Fibroblast of lung (primary cell): ENCODE results near the gene RRM1. TPM values are rescaled to one million over a fixed set of nuclear protein-coding genes. Genes with fewer than 3 reads are reported as not detected.

Experiments
- DNase-seq, 2 donors: peaks; one replicate each; pipeline versions ENCODE4 v3.0.0 to v3.0.0-alpha.2; 2010; ENCODE audit warnings: low read depth in 2 of 2
- H2AFZ ChIP-seq: 2 replicates; pipeline ENCODE4 v1.5.1; 2012; ENCODE audit warnings: low read length, control low read depth, inconsistent platforms
- H3K27ac ChIP-seq: 2 replicates; pipeline ENCODE4 v1.5.1; 2011; ENCODE audit warnings: low read length, control low read depth; ENCODE audit not compliant: insufficient read depth
- H3K27me3 ChIP-seq: 2 replicates; pipeline ENCODE4 v1.5.1; 2011; ENCODE audit warnings: mild to moderate bottlenecking, low read length; ENCODE audit not compliant: control insufficient read depth, insufficient read depth
- H3K36me3 ChIP-seq: 2 replicates; pipeline ENCODE4 v1.5.1; 2011; ENCODE audit warnings: low read length; ENCODE audit not compliant: control insufficient read depth, insufficient read depth
- H3K4me1 ChIP-seq: 2 replicates; pipeline ENCODE4 v1.5.1; 2011; ENCODE audit warnings: low read length; ENCODE audit not compliant: control insufficient read depth, insufficient read depth; ENCODE audit errors: extremely low read depth
- H3K4me2 ChIP-seq: 2 replicates; pipeline ENCODE4 v1.5.1; 2011; ENCODE audit warnings: low read length, control low read depth; ENCODE audit not compliant: insufficient read depth; ENCODE audit errors: extremely low read depth
- H3K4me3 ChIP-seq, 4 experiments: fragments of 200-600 bp in 1 of 4; sonication (generic) in 1 of 4; replicated peaks in 1 of 4; 2 replicates each; pipeline ENCODE4 v1.5.1; 2011 to 2016; ENCODE audit warnings: low read length in 4 of 4, low read depth in 3 of 4, mild to moderate bottlenecking in 3 of 4, control low read depth in 2 of 4, inconsistent platforms in 1 of 4, mixed read lengths in 1 of 4; ENCODE audit not compliant: insufficient read depth in 1 of 4; ENCODE audit errors: control extremely low read depth in 1 of 4
- H3K79me2 ChIP-seq: 2 replicates; pipeline ENCODE4 v1.5.1; 2012; ENCODE audit warnings: mild to moderate bottlenecking, low read length, inconsistent platforms; ENCODE audit not compliant: control insufficient read depth, insufficient read depth
- H3K9ac ChIP-seq: 2 replicates; pipeline ENCODE4 v1.5.1; 2011; ENCODE audit warnings: mild to moderate bottlenecking, low read length, control low read depth; ENCODE audit not compliant: insufficient read depth
- H3K9me3 ChIP-seq: 2 replicates; pipeline ENCODE4 v1.5.1; 2012; ENCODE audit warnings: low read depth, low read length; ENCODE audit not compliant: control insufficient read depth, insufficient read depth
- H4K20me1 ChIP-seq: 2 replicates; pipeline ENCODE4 v1.5.1; 2011; ENCODE audit warnings: low read length; ENCODE audit not compliant: control insufficient read depth, insufficient read depth; ENCODE audit errors: extremely low read depth
- CTCF ChIP-seq, 2 donors: IDR thresholded peaks in 1 of 2; conservative IDR thresholded peaks in 1 of 2; 1 replicate in 1 of 2; 2 replicates in 1 of 2; pipeline ENCODE4 v1.5.1; 2011 to 2012; ENCODE audit warnings: low read length in 2 of 2, control low read depth in 1 of 2, inconsistent platforms in 1 of 2, low read depth in 1 of 2, mild to moderate bottlenecking in 1 of 2
- EZH2 ChIP-seq: IDR thresholded peaks from 2 replicates; pipeline ENCODE4 v1.5.1; 2012; ENCODE audit warnings: low read length, control low read depth, mild to moderate bottlenecking; ENCODE audit errors: missing control alignments
- polyA plus RNA-seq, 2 donors: library from polyadenylated mRNA; depleted of rRNA in 1 of 2; stranded (reverse) in 1 of 2; unstranded in 1 of 2; fragments of >200 nt; gene quantifications; 2 replicates each; pipeline ENCODE4 v1.2.1, GENCODE V29; 2011 to 2012; ENCODE audit warnings: missing spikeins in 1 of 2
- total RNA-seq: library from RNA; depleted of rRNA; stranded (reverse); fragments of >200 nt; gene quantifications from 2 replicates; pipeline ENCODE4 v1.2.1, GENCODE V29; 2014

The RRM1 gene
- total and polyA plus RNA-seq, 2 donors (not counting 1 experiment from before 2014, with no cell fraction given) = 57.5 to 85.0 TPM

GRCh38 chr11:4061700-4062099 is 32.9 kb upstream of the RRM1 start:
- Histone ChIP-seq H4K20me1 (no peaks in the 10 kb centered on the region), H3K4me2 (no peak overlapping the region), H3K27me3 (no peaks in the 10 kb centered on the region), H3K9me3 (no peaks in the 10 kb centered on the region), H3K27ac (no peak overlapping the region), H3K9ac (no peak overlapping the region), H3K4me3 (no peak overlapping the region), H3K36me3 (no peaks in the 10 kb centered on the region), H3K4me1 (peaks cover 5% of the 10 kb centered on the region), H2AFZ (no peak overlapping the region), H3K79me2 (no peaks in the 10 kb centered on the region)
- TF ChIP-seq CTCF (conservative IDR thresholded peaks at IDR 0.05 in 1 of 2, IDR thresholded peaks at IDR 0.05 in 1 of 2; ENCODE audit: low read depth in 1 of 2, low read length in 2 of 2) (no peak), EZH2 (no peak)
- no peak for DNase-seq

- Histone ChIP-seq H3K79me2 (no peaks in the 10 kb centered on the region), H3K9ac (no peak overlapping the region), H3K4me3 (no peak overlapping the region), H3K27ac (no peak overlapping the region), H3K9me3 (no peaks in the 10 kb centered on the region), H4K20me1 (no peaks in the 10 kb centered on the region), H2AFZ (no peak overlapping the region), H3K27me3 (no peaks in the 10 kb centered on the region), H3K36me3 (no peaks in the 10 kb centered on the region), H3K4me1 (peaks cover 5% of the 10 kb centered on the region), H3K4me2 (no peak overlapping the region)
- TF ChIP-seq EZH2 = no peak
- DNase-seq = no peak
These were observed 31.3 kb upstream of the RRM1 start for GRCh38 chr11:4063348-4063747.

GRCh38 chr11:4064278-4064955 is 30.2 kb upstream of the RRM1 start:
- H3K9ac ChIP-seq = no peak overlapping the region
- no peak overlapping the region for H3K4me3 ChIP-seq
- DNase-seq = no peak
- no peak overlapping the region for H3K27ac ChIP-seq
- H3K79me2 ChIP-seq = no peaks in the 10 kb centered on the region
- H3K27me3 ChIP-seq = no peaks in the 10 kb centered on the region
- H2AFZ ChIP-seq = no peak overlapping the region
- no peaks in the 10 kb centered on the region for H3K36me3 ChIP-seq
- H3K4me2 ChIP-seq = no peak overlapping the region
- H4K20me1 ChIP-seq = no peaks in the 10 kb centered on the region
- H3K4me1 ChIP-seq = peaks cover 5% of the 10 kb centered on the region
- no peaks in the 10 kb centered on the region for H3K9me3 ChIP-seq
- TF ChIP-seq CTCF (conservative IDR thresholded peaks at IDR 0.05 in 1 of 2, IDR thresholded peaks at IDR 0.05 in 1 of 2; ENCODE audit: low read depth in 1 of 2, low read length in 2 of 2) (no peak), EZH2 (no peak)
